BJ (cell line): ENCODE results near the gene TBC1D8. TPM values are rescaled to one million over a fixed set of nuclear protein-coding genes. Genes with fewer than 3 reads are reported as not detected.

Source experiments
- CTCF ChIA-PET: fragments of 350-600 bp; formaldehyde crosslinking; extraction: SDS; loops from one replicate; lab custom pipeline; 2021; ENCODE audit warnings: antibody characterized with exemption, inconsistent platforms; lab: Yijun Ruan, JAX
- POLR2A ChIA-PET: fragments of 300-600 bp; sonication (Branson Sonifier 250); formaldehyde crosslinking; extraction: SDS; loops from one replicate; lab custom pipeline; 2021; ENCODE audit warnings: antibody characterized with exemption; lab: Charles Lee
- DNase-seq: peaks from one replicate; pipeline ENCODE4 v3.0.0-alpha.2; 2011; ENCODE audit warnings: low read depth
- H3K27me3 ChIP-seq: 2 replicates; pipeline ENCODE4 v1.6.0; 2011; ENCODE audit warnings: low read length; ENCODE audit not compliant: control insufficient read depth, insufficient read depth
- H3K36me3 ChIP-seq: 2 replicates; pipeline ENCODE4 v1.5.1; 2011; ENCODE audit warnings: low read length; ENCODE audit not compliant: control insufficient read depth, insufficient read depth
- H3K4me3 ChIP-seq: 2 replicates; pipeline ENCODE4 v1.5.1; 2011; ENCODE audit warnings: low read depth, mild to moderate bottlenecking, control low read depth, low read length
- CTCF ChIP-seq: IDR thresholded peaks from 2 replicates; pipeline ENCODE4 v1.5.1; 2011; ENCODE audit warnings: low read depth, mild to moderate bottlenecking, control low read depth, inconsistent platforms, low read length, moderate library complexity; ENCODE audit not compliant: insufficient read depth
- polyA plus RNA-seq: library from polyadenylated mRNA; depleted of rRNA; stranded (reverse); fragments of >200 nt; gene quantifications from 2 replicates; pipeline ENCODE4 v1.2.3, GENCODE V29; 2011

TBC1D8 gene
- polyA plus RNA-seq, 1 experiment = 8.8 TPM

GRCh38 chr2:101032084-101032776 is 119.0 kb downstream of the TBC1D8 start:
- Histone ChIP-seq H3K4me3 (no peak overlapping the region), H3K27me3 (no peaks in the 10 kb centered on the region), H3K36me3 (peaks cover 3% of the 10 kb centered on the region; the same call in 1 of the 2 replicates)
- CTCF ChIA-PET = interaction anchor here (0.7 to 6.6 kb wide), 3 partner anchors 120 to 173 kb away, joined by 3 to 36 read pairs (median 6); no protein-coding TSS in a partner anchor
- POLR2A ChIA-PET = no interaction called here
- DNase-seq = no peak
- no peak for TF ChIP-seq CTCF

- Histone ChIP-seq H3K4me3 (no peak overlapping the region), H3K27me3 (no peaks in the 10 kb centered on the region), H3K36me3 (peaks cover 1% of the 10 kb centered on the region; the same call in 1 of the 2 replicates)
- no peak for DNase-seq
- POLR2A ChIA-PET = no interaction called here
- CTCF ChIA-PET = interaction anchor here (0.9 to 6.6 kb wide), 3 partner anchors 26 to 174 kb away, joined by 3 to 36 read pairs (median 6); no protein-coding TSS in a partner anchor
- TF ChIP-seq CTCF = no peak
Observed at GRCh38 chr2:101030866-101031554, 120.2 kb downstream of the TBC1D8 start.

GRCh38 chr2:101027852-101028251 is 123.3 kb downstream of the TBC1D8 start:
- CTCF ChIA-PET = interaction anchor here (1.0 to 6.6 kb wide), 6 partner anchors 8 to 178 kb away, joined by 3 to 36 read pairs (median 8); no protein-coding TSS in a partner anchor
- POLR2A ChIA-PET = no interaction called here
- Histone ChIP-seq H3K27me3 (no peaks in the 10 kb centered on the region), H3K4me3 (no peak overlapping the region), H3K36me3 (peaks cover 1% of the 10 kb centered on the region; the same call in 1 of the 2 replicates)
- no peak for TF ChIP-seq CTCF
- DNase-seq = no peak

GRCh38 chr2:101026923-101027469 is 124.2 kb downstream of the TBC1D8 start:
- ChIA-PET POLR2A (no interaction called here), CTCF (interaction anchor here (0.6 to 4.1 kb wide), 10 partner anchors 9 to 432 kb away, joined by 3 to 18 read pairs (median 4); no protein-coding TSS in a partner anchor)
- DNase-seq = no peak
- TF ChIP-seq CTCF = no peak
- Histone ChIP-seq H3K4me3 (no peak overlapping the region), H3K27me3 (no peaks in the 10 kb centered on the region), H3K36me3 (peaks cover 1% of the 10 kb centered on the region; the same call in 1 of the 2 replicates)
